OCI-LY7 (cell line): Measurements from ENCODE around the gene SNRPA1. TPM values are rescaled to one million over a fixed set of nuclear protein-coding genes. Genes with fewer than 3 reads are reported as not detected.
"Not testable (repeated sequence)": the region's sequence is repeated elsewhere in the genome, so short reads cannot be mapped to it uniquely, and the experiment has no call there.

ENCODE experiments used
- BruUV-seq: library from RNA; stranded (reverse); fragments of 400-500 nt; replicated peaks from 2 replicates; lab custom pipeline; 2021; lab: Mats Ljungman, UMichigan
- CTCF ChIA-PET: fragments of 300-600 bp; sonication (Branson Sonifier 250); formaldehyde crosslinking; loops from one replicate; lab custom pipeline; 2022; ENCODE audit warnings: antibody characterized with exemption; ENCODE audit not compliant: unreplicated experiment; lab: Charles Lee
- POLR2A ChIA-PET: fragments of 300-600 bp; sonication (Branson Sonifier 250); formaldehyde crosslinking; loops from one replicate; lab custom pipeline; 2022; ENCODE audit warnings: antibody characterized with exemption; lab: Charles Lee
- DNase-seq: peaks from one replicate; pipeline ENCODE4 v3.0.0-alpha.2; 2015; ENCODE audit warnings: low spot score
- H2AFZ ChIP-seq: fragments of 200-600 bp; sonication (generic), shearing (Covaris generic); 2 replicates; pipeline ENCODE4 v1.6.1; 2014; ENCODE audit warnings: mild to moderate bottlenecking, antibody characterized with exemption, low read length, moderate library complexity
- H3K27ac ChIP-seq: fragments of 200-600 bp; sonication (generic); 2 replicates; pipeline ENCODE4 v1.5.1; 2014; ENCODE audit warnings: mixed run types, low read depth, mild to moderate bottlenecking, moderate library complexity, low read length, inconsistent platforms; ENCODE audit not compliant: poor library complexity, severe bottlenecking
- H3K36me3 ChIP-seq: fragments of 200-600 bp; sonication (generic); 2 replicates; pipeline ENCODE4 v1.6.1; 2014; ENCODE audit warnings: mild to moderate bottlenecking, antibody characterized with exemption, low read length, moderate library complexity, mixed read lengths; ENCODE audit not compliant: insufficient read depth
- H3K4me1 ChIP-seq: fragments of 200-600 bp; sonication (generic); 2 replicates; pipeline ENCODE4 v1.5.1; 2014; ENCODE audit warnings: mild to moderate bottlenecking, low read length; ENCODE audit not compliant: insufficient read depth, poor library complexity, severe bottlenecking
- H3K4me2 ChIP-seq: fragments of 200-600 bp; sonication (generic); 2 replicates; pipeline ENCODE4 v1.6.1; 2014; ENCODE audit warnings: mild to moderate bottlenecking, low read length
- H3K4me3 ChIP-seq: fragments of 200-600 bp; sonication (generic); 2 replicates; pipeline ENCODE4 v1.5.1; 2014; ENCODE audit warnings: mild to moderate bottlenecking, low read depth, low read length; ENCODE audit not compliant: poor library complexity, severe bottlenecking
- H3K79me2 ChIP-seq: fragments of 200-600 bp; sonication (generic); 2 replicates; pipeline ENCODE4 v1.6.1; 2016; ENCODE audit warnings: low read depth, mild to moderate bottlenecking, low read length, moderate library complexity, mixed read lengths; ENCODE audit not compliant: insufficient read depth
- H3K9me2 ChIP-seq: fragments of 200-600 bp; sonication (generic); 2 replicates; pipeline ENCODE4 v1.6.1; 2016; ENCODE audit warnings: mild to moderate bottlenecking, low read length, mixed read lengths; ENCODE audit not compliant: insufficient read depth
- H3K9me3 ChIP-seq: fragments of 200-600 bp; sonication (generic); 2 replicates; pipeline ENCODE4 v1.6.1; 2014; ENCODE audit warnings: mild to moderate bottlenecking, mixed run types, low read length, mixed read lengths
- H4K20me1 ChIP-seq: fragments of 200-600 bp; sonication (generic); 2 replicates; pipeline ENCODE4 v1.6.1; 2014; ENCODE audit warnings: mild to moderate bottlenecking, antibody characterized with exemption, low read length, moderate library complexity, mixed read lengths; ENCODE audit not compliant: insufficient read depth
- CTCF ChIP-seq: fragments of 200-600 bp; sonication (generic); conservative IDR thresholded peaks from 2 replicates; pipeline ENCODE4 v1.5.1; 2014; ENCODE audit warnings: mild to moderate bottlenecking, antibody characterized with exemption, low read length, moderate library complexity, mixed read lengths
- EZH2phosphoT487 ChIP-seq: fragments of 200-600 bp; sonication (generic); IDR thresholded peaks from 2 replicates; pipeline ENCODE4 v1.6.1; 2018; ENCODE audit warnings: low read depth, borderline replicate concordance, mild to moderate bottlenecking, mixed run types, antibody characterized with exemption, low read length, moderate library complexity, mixed read lengths
- intact Hi-C: fragments of 100-400 bp; cut with micrococcal nuclease; formaldehyde crosslinking; loops from one replicate; pipeline ENCODE4 v1.10.0; 2022; ENCODE audit not compliant: unreplicated experiment
- total RNA-seq, 2 experiments: library from RNA; depleted of rRNA in 1 of 2; stranded (reverse); fragments of >200 nt in 1 of 2; shearing (Covaris generic) in 1 of 2; gene quantifications; 2 replicates each; pipeline ENCODE4 v1.2.3, GENCODE V29; 2014 to 2022

The SNRPA1 gene
- total RNA-seq, 2 experiments from 2014 or later = 54.3 to 176 TPM

GRCh38 chr15:101338502-101339057 is 43.5 kb upstream of the SNRPA1 start:
- Histone ChIP-seq H3K9me3 (peaks cover 18% of the 10 kb centered on the region), H3K9me2 (no peaks in the 10 kb centered on the region), H3K36me3 (peaks cover 3% of the 10 kb centered on the region; the same call in 1 of the 2 replicates), H3K4me1 (peaks cover 5% of the 10 kb centered on the region), H4K20me1 (no peaks in the 10 kb centered on the region), H3K4me3 (no peak overlapping the region), H3K79me2 (no peaks in the 10 kb centered on the region), H3K4me2 (no peak overlapping the region), H2AFZ (no peak overlapping the region), H3K27ac (no peak overlapping the region)
- ChIA-PET CTCF (no interaction called here), POLR2A (no interaction called here)
- DNase-seq = no peak
- TF ChIP-seq EZH2phosphoT487 = no peak
- no peak for TF ChIP-seq CTCF
- intact Hi-C loops = no loop called here
- BruUV-seq = no TSS peak

- TF ChIP-seq CTCF = no peak
- no peak for TF ChIP-seq EZH2phosphoT487
- Histone ChIP-seq H3K4me3 (no peak overlapping the region), H3K4me2 (no peak overlapping the region), H3K4me1 (peaks cover 5% of the 10 kb centered on the region), H3K9me3 (peaks cover 23% of the 10 kb centered on the region), H3K79me2 (no peaks in the 10 kb centered on the region), H2AFZ (no peak overlapping the region), H4K20me1 (no peaks in the 10 kb centered on the region), H3K36me3 (peaks cover 3% of the 10 kb centered on the region; the same call in 1 of the 2 replicates), H3K27ac (no peak overlapping the region), H3K9me2 (no peaks in the 10 kb centered on the region)
- CTCF ChIA-PET = no interaction called here
- POLR2A ChIA-PET = no interaction called here
- intact Hi-C loops = no loop called here
- no TSS peak for BruUV-seq
- no peak for DNase-seq
Observed at GRCh38 chr15:101337976-101338375, 42.9 kb upstream of the SNRPA1 start.

GRCh38 chr15:101333907-101334789 is 39.1 kb upstream of the SNRPA1 start:
- H4K20me1 ChIP-seq, CTCF ChIA-PET, intact Hi-C loops, H3K9me2 ChIP-seq, H3K79me2 ChIP-seq, POLR2A ChIA-PET, H3K4me1 ChIP-seq, BruUV-seq, H3K36me3 ChIP-seq: not testable (repeated sequence)
- Histone ChIP-seq H3K4me2 (peak overlapping the region; percentile 48), H3K4me3 (peak overlapping the region; percentile 58), H2AFZ (peak overlapping the region; percentile 99), H3K9me3 (peaks cover 29% of the 10 kb centered on the region), H3K27ac (peak overlapping the region; percentile 71)
- peak; percentile 63 for DNase-seq
